H1 (cell line): Measurements from ENCODE around the gene RNASE13. TPM values are rescaled to one million over a fixed set of nuclear protein-coding genes. Genes with fewer than 3 reads are reported as not detected.

Experiments used
- CTCF ChIA-PET: fragments of 300-600 bp; sonication (Branson Sonifier 250); formaldehyde crosslinking; loops from one replicate; lab custom pipeline; 2021; ENCODE audit not compliant: partially characterized antibody; lab: Charles Lee
- POLR2A ChIA-PET: fragments of 300-600 bp; sonication (Branson Sonifier 250); formaldehyde crosslinking; loops from one replicate; lab custom pipeline; 2021; ENCODE audit warnings: inconsistent platforms; ENCODE audit not compliant: partially characterized antibody; lab: Charles Lee
- DNase-seq, 2 experiments: peaks; one replicate each; pipeline versions ENCODE4 v3.0.0 to v3.0.0-alpha.2; 2010 to 2022; ENCODE audit warnings: low spot score in 2 of 2, low read depth in 1 of 2, mixed read lengths in 1 of 2
- FAIRE-seq: peaks from 2 replicates; lab custom pipeline; 2011; peaks lifted over from hg19 to GRCh38; lab: Jason Lieb, UNC
- H2AFZ ChIP-seq: 2 replicates; pipeline ENCODE4 v1.8.1; 2012; ENCODE audit warnings: low read length, inconsistent platforms
- H2AK5ac ChIP-seq: 2 replicates; pipeline ENCODE4 v1.6.1; 2013; ENCODE audit warnings: low read depth, low read length
- H2BK120ac ChIP-seq: replicated peaks from 2 replicates; pipeline ENCODE3; 2013; ENCODE audit warnings: low read depth, low read length, inconsistent platforms
- H2BK12ac ChIP-seq: 2 replicates; pipeline ENCODE4 v1.6.1; 2013; ENCODE audit warnings: low read depth, low read length
- H2BK15ac ChIP-seq: 2 replicates; pipeline ENCODE4 v1.6.1; 2013; ENCODE audit warnings: low read length
- H2BK20ac ChIP-seq: 2 replicates; pipeline ENCODE4 v1.6.1; 2013; ENCODE audit warnings: low read length
- H2BK5ac ChIP-seq: 2 replicates; pipeline ENCODE4 v1.6.1; 2013; ENCODE audit warnings: low read depth, low read length
- H3K14ac ChIP-seq: 2 replicates; pipeline ENCODE4 v1.6.1; 2013; ENCODE audit warnings: inconsistent platforms; ENCODE audit not compliant: insufficient read length
- H3K18ac ChIP-seq: 2 replicates; pipeline ENCODE4 v1.6.1; 2013; ENCODE audit warnings: low read length; ENCODE audit errors: extremely low read depth
- H3K23ac ChIP-seq: 2 replicates; pipeline ENCODE4 v1.6.1; 2013; ENCODE audit warnings: inconsistent platforms; ENCODE audit not compliant: insufficient read length
- H3K23me2 ChIP-seq: 2 replicates; pipeline ENCODE4 v1.6.1; 2013; ENCODE audit warnings: low read depth, low read length
- H3K27ac ChIP-seq: 2 replicates; pipeline ENCODE4 v1.6.1; 2011; ENCODE audit warnings: low read depth, low read length, inconsistent platforms
- H3K27me3 ChIP-seq, 4 experiments: replicated peaks in 1 of 4; 1 replicate in 1 of 4; 2 replicates in 3 of 4; pipeline versions ENCODE4 v1.6.1 to v1.8.1; 2011 to 2013; ENCODE audit warnings: low read length in 3 of 4, mild to moderate bottlenecking in 3 of 4, inconsistent platforms in 2 of 4, mixed read lengths in 2 of 4, moderate library complexity in 1 of 4; ENCODE audit not compliant: control insufficient read depth in 3 of 4, insufficient read depth in 3 of 4; ENCODE audit errors: extremely low read depth in 1 of 4
- H3K36me3 ChIP-seq, 4 experiments: 2 replicates each; pipeline versions ENCODE4 v1.6.1 to v1.8.1; 2011 to 2013; ENCODE audit warnings: mild to moderate bottlenecking in 4 of 4, low read length in 3 of 4, moderate library complexity in 2 of 4, control low read depth in 1 of 4, inconsistent platforms in 1 of 4; ENCODE audit not compliant: insufficient read depth in 4 of 4, control insufficient read depth in 2 of 4
- H3K4ac ChIP-seq: replicated peaks from 2 replicates; pipeline ENCODE3; 2013; ENCODE audit warnings: low read length, low read depth, mixed read lengths, inconsistent platforms; ENCODE audit not compliant: insufficient read length
- H3K4me1 ChIP-seq, 4 experiments: replicated peaks in 1 of 4; 1 replicate in 1 of 4; 2 replicates in 3 of 4; pipeline versions ENCODE4 v1.6.1 to v1.8.1; 2011 to 2013; ENCODE audit warnings: low read length in 3 of 4, inconsistent platforms in 2 of 4, mixed read lengths in 1 of 4; ENCODE audit not compliant: insufficient read depth in 4 of 4, control insufficient read depth in 3 of 4
- H3K4me2 ChIP-seq, 2 experiments: 2 replicates each; pipeline versions ENCODE4 v1.6.1 to v1.8.1; 2011 to 2013; ENCODE audit warnings: low read depth in 2 of 2, low read length in 2 of 2, control low read depth in 1 of 2, inconsistent platforms in 1 of 2, mild to moderate bottlenecking in 1 of 2; ENCODE audit not compliant: insufficient read depth in 1 of 2
- H3K4me3 ChIP-seq, 4 experiments: fragments of 200-600, 300-600 bp in 1 of 4; sonication (generic), shearing (Covaris generic), sonication (Bioruptor Twin) in 1 of 4; 2 replicates each; pipeline versions ENCODE4 v1.5.1 to v1.8.1; 2011 to 2016; ENCODE audit warnings: low read length in 4 of 4, low read depth in 3 of 4, control low read depth in 2 of 4, inconsistent platforms in 2 of 4, mild to moderate bottlenecking in 2 of 4, mixed read lengths in 1 of 4, moderate library complexity in 1 of 4; ENCODE audit not compliant: insufficient read depth in 2 of 4; ENCODE audit errors: extremely low read depth in 1 of 4
- H3K56ac ChIP-seq: replicated peaks from 2 replicates; pipeline ENCODE3; 2013; ENCODE audit warnings: low read depth, mild to moderate bottlenecking, mixed read lengths, low read length, inconsistent platforms; ENCODE audit not compliant: insufficient read length
- H3K79me1 ChIP-seq: 2 replicates; pipeline ENCODE4 v1.6.1; 2013; ENCODE audit warnings: low read depth, low read length, control low read depth
- H3K79me2 ChIP-seq, 2 experiments: 2 replicates each; pipeline versions ENCODE4 v1.6.1 to v1.8.1; 2012 to 2013; ENCODE audit warnings: low read length in 2 of 2, mild to moderate bottlenecking in 2 of 2, inconsistent platforms in 1 of 2; ENCODE audit not compliant: insufficient read depth in 2 of 2, control insufficient read depth in 1 of 2
- H3K9ac ChIP-seq, 4 experiments: replicated peaks in 1 of 4; 1 replicate in 1 of 4; 2 replicates in 3 of 4; pipeline versions ENCODE4 v1.6.1 to v1.8.1; 2011 to 2013; ENCODE audit warnings: low read depth in 3 of 4, low read length in 3 of 4, control low read depth in 2 of 4, mild to moderate bottlenecking in 2 of 4, moderate library complexity in 2 of 4, inconsistent platforms in 1 of 4; ENCODE audit errors: extremely low read depth in 1 of 4
- H3K9me3 ChIP-seq, 2 experiments: 2 replicates each; pipeline versions ENCODE4 v1.6.1 to v1.8.1; 2012 to 2013; ENCODE audit warnings: mild to moderate bottlenecking in 2 of 2, moderate library complexity in 2 of 2, control low read depth in 1 of 2, inconsistent platforms in 1 of 2, low read depth in 1 of 2, low read length in 1 of 2, mixed read lengths in 1 of 2; ENCODE audit not compliant: insufficient read depth in 2 of 2
- H4K20me1 ChIP-seq, 2 experiments: replicated peaks in 1 of 2; 2 replicates each; pipeline versions ENCODE3 to v1.8.1; 2011 to 2013; ENCODE audit warnings: inconsistent platforms in 2 of 2, low read length in 2 of 2, mild to moderate bottlenecking in 1 of 2; ENCODE audit not compliant: insufficient read depth in 2 of 2, control insufficient read depth in 1 of 2
- H4K5ac ChIP-seq: 2 replicates; pipeline ENCODE4 v1.6.1; 2013; ENCODE audit warnings: low read length, low read depth, mixed read lengths, inconsistent platforms; ENCODE audit not compliant: insufficient read length
- H4K8ac ChIP-seq: 2 replicates; pipeline ENCODE4 v1.8.0; 2013; ENCODE audit warnings: mild to moderate bottlenecking, moderate library complexity, low read length, inconsistent platforms; ENCODE audit not compliant: insufficient read depth; ENCODE audit errors: extremely low read depth
- H4K91ac ChIP-seq: replicated peaks from 2 replicates; pipeline ENCODE3; 2013; ENCODE audit warnings: low read length, mixed read lengths, inconsistent platforms; ENCODE audit not compliant: insufficient read length
- ATF3 ChIP-seq: IDR thresholded peaks from 2 replicates; pipeline ENCODE4 v1.6.1; 2011; ENCODE audit warnings: low read depth, mild to moderate bottlenecking, low read length; ENCODE audit not compliant: insufficient read depth
- CTBP2 ChIP-seq: IDR thresholded peaks from 2 replicates; pipeline ENCODE4 v1.7.0; 2011; ENCODE audit warnings: borderline replicate concordance, mild to moderate bottlenecking, moderate library complexity, mixed read lengths, low read length; ENCODE audit not compliant: insufficient read depth, insufficient read length
- HDAC2 ChIP-seq, 2 experiments: fragments of 300-600 bp in 1 of 2; sonication (generic) in 1 of 2; IDR thresholded peaks; 2 replicates each; pipeline ENCODE4 v1.6.1; 2011 to 2012; ENCODE audit warnings: low read depth in 2 of 2, low read length in 2 of 2, mild to moderate bottlenecking in 2 of 2, moderate library complexity in 2 of 2, borderline replicate concordance in 1 of 2, inconsistent platforms in 1 of 2
- MAFK ChIP-seq: IDR thresholded peaks from 2 replicates; pipeline ENCODE4 v1.6.1; 2012; ENCODE audit warnings: low read depth, mild to moderate bottlenecking, improper control_type of control experiment, low read length
- RXRA ChIP-seq: IDR thresholded peaks from 2 replicates; pipeline ENCODE4 v1.6.1; 2011; ENCODE audit warnings: low read depth, mild to moderate bottlenecking, low read length, moderate library complexity; ENCODE audit not compliant: insufficient read depth
- WGBS, 2 experiments: shearing (Covaris generic) in 1 of 2; methylation state at CpG; one replicate each; pipeline versions ENCODE4 v1.1.6 to v1.1.7; 2013 to 2015; ENCODE audit warnings: low lambda C conversion rate in 2 of 2, mixed read lengths in 2 of 2, inconsistent platforms in 1 of 2, low coverage in 1 of 2, missing lambda C conversion rate in 1 of 2; ENCODE audit not compliant: insufficient replicate concordance in 2 of 2, insufficient coverage in 1 of 2, insufficient read length in 1 of 2; ENCODE audit errors: extremely low coverage in 1 of 2, missing lambda C conversion rate in 1 of 2; 5-methylcytosine and 5-hydroxymethylcytosine counted together
- polyA plus RNA-seq, 7 experiments: library from polyadenylated mRNA; depleted of rRNA in 3 of 7; stranded (reverse) in 5 of 7; unstranded in 2 of 7; fragments of >200 nt in 5 of 7; fragments of 200-250 nt in 2 of 7; gene quantifications; 1 replicate in 5 of 7; 2 replicates in 1 of 7; 4 replicates in 1 of 7; pipeline versions ENCODE4 v1.2.1 to v1.2.3, GENCODE V29; 2011 to 2013; ENCODE audit warnings: missing spikeins in 2 of 7, mixed read lengths in 2 of 7
- total RNA-seq: library from RNA; stranded (reverse); fragmentation: NEBNext Ultra II Directional; extraction: Animal tissue kit (Norgen Biotek cat#: 25700); gene quantifications from 2 replicates; pipeline ENCODE4 v1.2.1, GENCODE V29; 2021

Gene RNASE13
- total and polyA plus RNA-seq, 2 of the 8 experiments (the other 6 are each of a cell fraction or from before 2014, with no cell fraction given), result not detected

- FAIRE-seq, result no peak
- no peak overlapping the region for H2BK20ac ChIP-seq
- H4K91ac ChIP-seq, result no peak overlapping the region
- H2BK5ac ChIP-seq, result no peak overlapping the region
- H4K5ac ChIP-seq, result no peak overlapping the region
- no peak overlapping the region for H3K18ac ChIP-seq
- no peak overlapping the region for H2AFZ ChIP-seq
- H3K4me3 ChIP-seq, result no peak overlapping the region
- H3K4me1 ChIP-seq, result peaks cover 2 to 6% (median 5%) of the 10 kb centered on the region in 4 experiments; a peak in 5 of 7 replicates
- DNase-seq, result no peak
- H3K36me3 ChIP-seq, result peaks cover 15 to 24% (median 18%) of the 10 kb centered on the region in 4 experiments
- no peaks in the 10 kb centered on the region for H3K79me1 ChIP-seq
- no peak overlapping the region for H2BK12ac ChIP-seq
- H3K23me2 ChIP-seq, result no peaks in the 10 kb centered on the region; the same call in 1 of the 2 replicates
- no peaks in the 10 kb centered on the region for H3K27me3 ChIP-seq
- H2BK120ac ChIP-seq, result no peak overlapping the region
- H3K27ac ChIP-seq, result no peak overlapping the region
- H3K23ac ChIP-seq, result no peak overlapping the region
- no peak overlapping the region for H3K4me2 ChIP-seq
- no peak overlapping the region for H3K9ac ChIP-seq
- POLR2A ChIA-PET, result interaction anchor here (1.1 to 2.1 kb wide), 2 partner anchors 15 to 93 kb away, joined by 3 to 6 read pairs; no protein-coding TSS in a partner anchor
- CTCF ChIA-PET, result interaction anchor here (0.8 to 10.6 kb wide), 9 partner anchors 8 to 308 kb away, joined by 3 to 117 read pairs (median 5); no protein-coding TSS in a partner anchor
- H3K56ac ChIP-seq, result no peak overlapping the region
- no peak overlapping the region for H3K14ac ChIP-seq
- H4K8ac ChIP-seq, result no peak overlapping the region
- H3K9me3 ChIP-seq, result no peaks in the 10 kb centered on the region
- 0 out of 2 replicates have a peak overlapping the region, but pooled peaks have one; percentile 76 for H2BK15ac ChIP-seq
- H3K79me2 ChIP-seq, result no peaks in the 10 kb centered on the region
- H4K20me1 ChIP-seq, result peaks cover 0 to 2% of the 10 kb centered on the region in 2 experiments
- no peak overlapping the region for H2AK5ac ChIP-seq
- WGBS, 2 experiments, result 84% methylated on average over 4 of the region's 4 CpGs; no CpG with 5 or more reads in 1 of the 2 experiments
- no peak overlapping the region for H3K4ac ChIP-seq
- TF ChIP-seq CTBP2 (no peak), ATF3 (no peak), MAFK (no peak), RXRA (no peak), HDAC2 (IDR thresholded peaks at IDR 0.05; ENCODE audit: borderline replicate concordance in 1 of 2, low read depth in 2 of 2, low read length in 2 of 2) (no peak)
Measured at GRCh38 chr14:20999591-20999990, 35.0 kb downstream of the RNASE13 start.
